GM12878 (cell line): Measurements from ENCODE around the gene GRN. TPM values are rescaled to one million over a fixed set of nuclear protein-coding genes. Genes with fewer than 3 reads are reported as not detected.
A peak's percentile ranks its signal among the peaks of the same experiment; 100 is the strongest.

Experiments
- ATAC-seq: fragments of 200-7000 bp; cut with Tn5 transposase; 3 replicates; pipeline ENCODE4 v1.9.1; 2020; ENCODE audit warnings: mild to moderate bottlenecking, moderate library complexity
- BruUV-seq: library from RNA; stranded (reverse); fragments of 400-500 nt; replicated peaks from 2 replicates; lab custom pipeline; 2021; lab: Mats Ljungman, UMichigan
- CTCF ChIA-PET: fragments of 300-600 bp; sonication (Branson Sonifier 250); formaldehyde crosslinking; extraction: SDS; loops from one replicate; lab custom pipeline; 2021; ENCODE audit warnings: inconsistent platforms; lab: Yijun Ruan, JAX
- POLR2A ChIA-PET: fragments of 350-600 bp; formaldehyde crosslinking; extraction: SDS; loops from one replicate; lab custom pipeline; 2021; ENCODE audit warnings: inconsistent platforms; lab: Charles Lee
- RAD21 ChIA-PET: fragments of 300-600 bp; sonication (Branson Sonifier 250); formaldehyde crosslinking; loops from one replicate; lab custom pipeline; 2023; ENCODE audit warnings: antibody characterized with exemption; ENCODE audit not compliant: unreplicated experiment; lab: Charles Lee
- SMC1A ChIA-PET: fragments of 300-600 bp; sonication (Branson Sonifier 250); formaldehyde crosslinking; loops from one replicate; lab custom pipeline; 2023; ENCODE audit not compliant: unreplicated experiment, uncharacterized antibody; lab: Charles Lee
- DNase-seq: peaks from one replicate; pipeline ENCODE4 v3.0.0-alpha.2; 2011; ENCODE audit warnings: low read depth, low spot score
- FAIRE-seq: peaks from 3 replicates; lab custom pipeline; 2011; peaks lifted over from hg19 to GRCh38; lab: Jason Lieb, UNC
- H2AFZ ChIP-seq: 2 replicates; pipeline ENCODE4 v1.6.0; 2011; ENCODE audit warnings: low read depth, low read length, control low read depth; ENCODE audit not compliant: control insufficient read depth
- H3K27ac ChIP-seq: 2 replicates; pipeline ENCODE4 v1.5.1; 2011; ENCODE audit warnings: control low read depth; ENCODE audit not compliant: control insufficient read depth, insufficient read depth
- H3K27me3 ChIP-seq, 2 experiments: replicated peaks in 1 of 2; 2 replicates each; pipeline versions ENCODE4 v1.6.0 to v1.6.1; 2011; ENCODE audit warnings: low read length in 1 of 2; ENCODE audit not compliant: control insufficient read depth in 2 of 2, insufficient read depth in 2 of 2
- H3K36me3 ChIP-seq, 2 experiments: 2 replicates each; pipeline ENCODE4 v1.5.1; 2011; ENCODE audit warnings: low read length in 1 of 2; ENCODE audit not compliant: control insufficient read depth in 2 of 2, insufficient read depth in 2 of 2
- H3K4me1 ChIP-seq: 2 replicates; pipeline ENCODE4 v1.6.1; 2011; ENCODE audit warnings: mild to moderate bottlenecking, low read length, moderate library complexity, mixed read lengths; ENCODE audit not compliant: control insufficient read depth, insufficient read depth
- H3K4me2 ChIP-seq: 2 replicates; pipeline ENCODE4 v1.6.0; 2011; ENCODE audit warnings: control low read depth; ENCODE audit not compliant: control insufficient read depth, insufficient read depth
- H3K4me3 ChIP-seq: fragments of 200-600 bp; sonication (generic); 2 replicates; pipeline ENCODE4 v1.5.1; 2016
- H3K79me2 ChIP-seq: 2 replicates; pipeline ENCODE4 v1.6.0; 2011; ENCODE audit warnings: low read length; ENCODE audit not compliant: control insufficient read depth, insufficient read depth
- H3K9ac ChIP-seq: 2 replicates; pipeline ENCODE4 v1.8.0; 2011; ENCODE audit warnings: low read length, control low read depth, mixed read lengths; ENCODE audit not compliant: control insufficient read depth, insufficient read depth
- H3K9me3 ChIP-seq: replicated peaks from 3 replicates; pipeline ENCODE4 v1.5.1; 2011; ENCODE audit warnings: mild to moderate bottlenecking, low read length; ENCODE audit not compliant: control insufficient read depth, insufficient read depth
- H4K20me1 ChIP-seq: 2 replicates; pipeline ENCODE4 v1.6.0; 2011; ENCODE audit not compliant: control insufficient read depth, insufficient read depth
- BCL11A ChIP-seq: IDR thresholded peaks from 2 replicates; pipeline ENCODE4 v1.6.1; 2011; ENCODE audit warnings: low read depth, low read length
- EGR1 ChIP-seq, 2 experiments: IDR thresholded peaks; 1 replicate in 1 of 2; 2 replicates in 1 of 2; pipeline ENCODE4 v1.6.1; 2011 to 2012; ENCODE audit warnings: low read depth in 2 of 2, low read length in 2 of 2, borderline replicate concordance in 1 of 2, mild to moderate bottlenecking in 1 of 2, moderate library complexity in 1 of 2
- FOXK2 ChIP-seq: fragments of 450-650 bp; IDR thresholded peaks from 2 replicates; pipeline ENCODE4 v1.6.1; 2017; ENCODE audit warnings: mild to moderate bottlenecking, moderate library complexity
- JUNB ChIP-seq: IDR thresholded peaks from 2 replicates; pipeline ENCODE4 v1.6.1; 2016; ENCODE audit warnings: antibody characterized with exemption, mild to moderate bottlenecking
- POU2F2 ChIP-seq: IDR thresholded peaks from 3 replicates; pipeline ENCODE4 v1.6.1; 2011; ENCODE audit warnings: low read depth, mild to moderate bottlenecking, low read length, borderline replicate concordance
- RAD51 ChIP-seq: fragments of 450-650 bp; IDR thresholded peaks from 2 replicates; pipeline ENCODE4 v1.6.1; 2016; ENCODE audit warnings: moderate library complexity, mild to moderate bottlenecking, inconsistent platforms
- RCOR1 ChIP-seq: conservative IDR thresholded peaks from 2 replicates; pipeline ENCODE4 v1.6.1; 2012; ENCODE audit warnings: low read depth, low read length, improper control_type of control experiment
- RELB ChIP-seq: fragments of 450-650 bp; IDR thresholded peaks from 2 replicates; pipeline ENCODE4 v1.6.1; 2017; ENCODE audit warnings: low read depth, mild to moderate bottlenecking, moderate library complexity
- RFX5 ChIP-seq: IDR thresholded peaks from 2 replicates; pipeline ENCODE4 v1.6.1; 2011; ENCODE audit warnings: low read depth, low read length, improper control_type of control experiment
- RUNX3 ChIP-seq: IDR thresholded peaks from 2 replicates; pipeline ENCODE4 v1.6.1; 2012; ENCODE audit warnings: low read length, inconsistent platforms
- SIX5 ChIP-seq: IDR thresholded peaks from 2 replicates; pipeline ENCODE4 v1.6.1; 2011; ENCODE audit warnings: mild to moderate bottlenecking, low read depth, low read length, moderate library complexity; ENCODE audit not compliant: severe bottlenecking
- SREBF2 ChIP-seq: IDR thresholded peaks from 2 replicates; pipeline ENCODE4 v1.6.1; 2012; ENCODE audit warnings: mild to moderate bottlenecking, low read length
- STAT1 ChIP-seq: fragments of 450-650 bp; conservative IDR thresholded peaks from 2 replicates; pipeline ENCODE4 v1.6.1; 2014; ENCODE audit warnings: antibody characterized with exemption, mild to moderate bottlenecking
- ZBED1 ChIP-seq: IDR thresholded peaks from 2 replicates; pipeline ENCODE4 v1.6.1; 2016; ENCODE audit warnings: borderline replicate concordance
- WGBS: methylation state at CpG from one replicate; pipeline ENCODE4 v1.1.6; 2016; ENCODE audit warnings: low lambda C conversion rate; ENCODE audit not compliant: insufficient replicate concordance, insufficient coverage; ENCODE audit errors: missing lambda C conversion rate; 5-methylcytosine and 5-hydroxymethylcytosine counted together
- in situ Hi-C: fragments of 300-500 bp; cut with MboI; formaldehyde crosslinking; loops from 9 replicates; pipeline ENCODE4 v1.14.3; 2018; ENCODE audit warnings: mixed read lengths
- intact Hi-C: fragments of 100-400 bp; cut with micrococcal nuclease; formaldehyde crosslinking; loops from one replicate; pipeline ENCODE4 v1.14.2; 2022; ENCODE audit not compliant: unreplicated experiment
- polyA plus RNA-seq, 11 experiments: library from polyadenylated mRNA; depleted of rRNA in 4 of 11; unstranded in 6 of 11; stranded (reverse) in 5 of 11; fragments of >200 nt; fragmentation: Nextera tagmentation in 4 of 11; fragmentation: Illumina TruSeq in 1 of 11; extraction: Ambion mirVana in 4 of 11; extraction: Trizol in 1 of 11; gene quantifications; 1 replicate in 1 of 11; 2 replicates in 10 of 11; pipeline versions ENCODE4 v1.2.1 to v1.2.3, GENCODE V29; 2011 to 2016; ENCODE audit warnings: inconsistent platforms in 2 of 11, missing spikeins in 2 of 11, low read depth in 1 of 11
- total RNA-seq, 4 experiments: library from RNA; depleted of rRNA in 3 of 4; stranded (reverse); fragments of >200 nt in 3 of 4; fragmentation: Illumina TruSeq in 1 of 4; extraction: Trizol in 1 of 4; gene quantifications; 2 replicates each; pipeline versions ENCODE4 v1.2.1 to v1.2.3, GENCODE V29; 2013 to 2021
- TF ChIP-seq, protein P1 (sequence below): IDR thresholded peaks from 2 replicates; pipeline ENCODE4 v1.6.1; 2012; ENCODE audit warnings: low read length, inconsistent platforms
- TF ChIP-seq, protein P2 (sequence below): fragments of 450-650 bp; IDR thresholded peaks from 2 replicates; pipeline ENCODE4 v1.6.1; 2016; ENCODE audit warnings: mild to moderate bottlenecking

Gene GRN
- total and polyA plus RNA-seq, 10 of the 15 experiments (the other 5 are each of a cell fraction or from before 2014, with no cell fraction given): 22.3 to 389 (median 139) TPM

- Histone ChIP-seq H3K4me2 (peak overlapping the region; percentile 97), H3K9me3 (no peaks in the 10 kb centered on the region), H3K4me3 (peak overlapping the region; percentile 37; the same call in 1 of the 2 replicates), H3K36me3 (peaks cover 18 to 20% of the 10 kb centered on the region in 2 experiments; a peak in 3 of 4 replicates), H3K79me2 (peaks cover 34% of the 10 kb centered on the region), H3K4me1 (peaks cover 44% of the 10 kb centered on the region), H3K27me3 (no peaks in the 10 kb centered on the region), H2AFZ (no peak overlapping the region), H4K20me1 (no peaks in the 10 kb centered on the region), H3K9ac (peak overlapping the region; percentile 46), H3K27ac (peak overlapping the region; percentile 92)
- CTCF ChIA-PET: interaction anchor here (0.7 to 12.5 kb wide), 9 partner anchors 10 to 180 kb away, joined by 3 to 154 read pairs (median 6); partner anchors contain the start of gene SLC25A39
- DNase-seq (peak; percentile 91), FAIRE-seq (peak; percentile 97), ATAC-seq (peak; percentile 77)
- WGBS: 12% methylated on average over 9 of the region's 9 CpGs
- POLR2A ChIA-PET: interaction anchor here (0.8 to 1.6 kb wide), 5 partner anchors 22 to 225 kb away, joined by 3 to 6 read pairs (median 3); partner anchors contain the start of gene HDAC5
- in situ Hi-C loops (no loop called here), intact Hi-C loops (loop anchor here (2.0 to 5.0 kb wide), 2 partner anchors 130 to 146 kb away; partner anchors contain the start of gene UBTF)
- no TSS peak for BruUV-seq
- SMC1A ChIA-PET: interaction anchor here (0.6 to 2.5 kb wide), 15 partner anchors 14 to 1009 kb away, joined by 3 to 12 read pairs (median 5); partner anchors contain the start of gene FAM171A2
- RAD21 ChIA-PET: interaction anchor here (1.1 to 2.6 kb wide), 7 partner anchors 10 to 138 kb away, joined by 3 to 12 read pairs (median 8); partner anchors contain the start of genes FAM171A2 and SLC25A39
- TF ChIP-seq BCL11A: peak; percentile 94
- peak in 1 of 2 experiments; percentile 83; a peak in 2 of 3 replicates for TF ChIP-seq EGR1 (IDR thresholded peaks at IDR 0.05; ENCODE audit: borderline replicate concordance in 1 of 2, low read depth in 2 of 2, low read length in 2 of 2)
- 0 out of 2 replicates have a peak, but pooled peaks have one; percentile 43 for TF ChIP-seq RCOR1
- TF ChIP-seq, protein P1, sequence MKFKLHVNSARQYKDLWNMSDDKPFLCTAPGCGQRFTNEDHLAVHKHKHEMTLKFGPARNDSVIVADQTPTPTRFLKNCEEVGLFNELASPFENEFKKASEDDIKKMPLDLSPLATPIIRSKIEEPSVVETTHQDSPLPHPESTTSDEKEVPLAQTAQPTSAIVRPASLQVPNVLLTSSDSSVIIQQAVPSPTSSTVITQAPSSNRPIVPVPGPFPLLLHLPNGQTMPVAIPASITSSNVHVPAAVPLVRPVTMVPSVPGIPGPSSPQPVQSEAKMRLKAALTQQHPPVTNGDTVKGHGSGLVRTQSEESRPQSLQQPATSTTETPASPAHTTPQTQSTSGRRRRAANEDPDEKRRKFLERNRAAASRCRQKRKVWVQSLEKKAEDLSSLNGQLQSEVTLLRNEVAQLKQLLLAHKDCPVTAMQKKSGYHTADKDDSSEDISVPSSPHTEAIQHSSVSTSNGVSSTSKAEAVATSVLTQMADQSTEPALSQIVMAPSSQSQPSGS: no peak; the same call in 1 of the 2 replicates
- peak; percentile 89 for TF ChIP-seq JUNB
- TF ChIP-seq RUNX3: peak; percentile 88
- peak; percentile 58; the same call in 1 of the 2 replicates for TF ChIP-seq ZBED1
- peak; percentile 94 for TF ChIP-seq RAD51
- TF ChIP-seq SREBF2: no peak
- peak; percentile 83; the same call in 1 of the 2 replicates for TF ChIP-seq RELB
- no peak for TF ChIP-seq STAT1
- TF ChIP-seq FOXK2: peak; percentile 35; the same call in 1 of the 2 replicates
- TF ChIP-seq RFX5: no peak
- peak; percentile 75; the same call in 2 of the 3 replicates for TF ChIP-seq POU2F2
- TF ChIP-seq SIX5: no peak
- TF ChIP-seq, protein P2, sequence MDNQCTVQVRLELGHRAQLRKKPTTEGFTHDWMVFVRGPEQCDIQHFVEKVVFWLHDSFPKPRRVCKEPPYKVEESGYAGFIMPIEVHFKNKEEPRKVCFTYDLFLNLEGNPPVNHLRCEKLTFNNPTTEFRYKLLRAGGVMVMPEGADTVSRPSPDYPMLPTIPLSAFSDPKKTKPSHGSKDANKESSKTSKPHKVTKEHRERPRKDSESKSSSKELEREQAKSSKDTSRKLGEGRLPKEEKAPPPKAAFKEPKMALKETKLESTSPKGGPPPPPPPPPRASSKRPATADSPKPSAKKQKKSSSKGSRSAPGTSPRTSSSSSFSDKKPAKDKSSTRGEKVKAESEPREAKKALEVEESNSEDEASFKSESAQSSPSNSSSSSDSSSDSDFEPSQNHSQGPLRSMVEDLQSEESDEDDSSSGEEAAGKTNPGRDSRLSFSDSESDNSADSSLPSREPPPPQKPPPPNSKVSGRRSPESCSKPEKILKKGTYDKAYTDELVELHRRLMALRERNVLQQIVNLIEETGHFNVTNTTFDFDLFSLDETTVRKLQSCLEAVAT: 0 out of 2 replicates have a peak, but pooled peaks have one; percentile 29
Measured at GRCh38 chr17:44348234-44348987, 3.3 kb downstream of the GRN start.
